Astrocyte of the spinal cord (primary cell): ENCODE results near the gene GPA33.
A peak's percentile ranks its signal among the peaks of the same experiment; 100 is the strongest.
"Not testable (repeated sequence)": the region's sequence is repeated elsewhere in the genome, so short reads cannot be mapped to it uniquely, and the experiment has no call there.

ENCODE experiments used
- DNase-seq: peaks from one replicate; pipeline ENCODE4 v3.0.0; 2011; ENCODE audit warnings: low read depth, low spot score
- H3K4me3 ChIP-seq: 2 replicates; pipeline ENCODE4 v1.5.1; 2011; ENCODE audit warnings: low read depth, mild to moderate bottlenecking, low read length, moderate library complexity
- CTCF ChIP-seq: IDR thresholded peaks from 2 replicates; pipeline ENCODE4 v1.5.1; 2012; ENCODE audit warnings: low read depth, mild to moderate bottlenecking, low read length, inconsistent platforms
- in situ Hi-C: cut with HindIII; loops from 2 replicates; pipeline ENCODE4 v1.10.0; 2017; ENCODE audit warnings: low sequenced_read_pairs

Gene GPA33

GRCh38 chr1:167043752-167044488 is 46.3 kb downstream of the GPA33 start:
- peak overlapping the region; percentile 21 for H3K4me3 ChIP-seq
- no peak for TF ChIP-seq CTCF
- in situ Hi-C loops: no loop called here
- peak; percentile 68 for DNase-seq

- DNase-seq: no peak
- no peak overlapping the region for H3K4me3 ChIP-seq
- in situ Hi-C loops: no loop called here
- no peak for TF ChIP-seq CTCF
Observed at GRCh38 chr1:167033646-167034045, 56.5 kb downstream of the GPA33 start.

GRCh38 chr1:167029553-167029952 is 60.6 kb downstream of the GPA33 start:
- in situ Hi-C loops: not testable (repeated sequence)

GRCh38 chr1:167022384-167022783 is 67.8 kb downstream of the GPA33 start:
- H3K4me3 ChIP-seq: no peak overlapping the region
- in situ Hi-C loops: no loop called here
- no peak for TF ChIP-seq CTCF
- DNase-seq: no peak

More at GRCh38 chr1:167029553-167029952, 60.6 kb downstream of the GPA33 start:
- H3K4me3 ChIP-seq, DNase-seq: not testable (repeated sequence)

GRCh38 chr1:167016100-167016750 is 74.0 kb downstream of the GPA33 start:
- DNase-seq: no peak
- no peak overlapping the region for H3K4me3 ChIP-seq
- in situ Hi-C loops: no loop called here
- TF ChIP-seq CTCF: no peak

- in situ Hi-C loops: no loop called here
- DNase-seq: no peak
- TF ChIP-seq CTCF: no peak
- H3K4me3 ChIP-seq: no peak overlapping the region
Observed at GRCh38 chr1:167013108-167013929, 76.9 kb downstream of the GPA33 start.
